HepG2 (cell line): Measurements from ENCODE around the gene MAMSTR. TPM values are rescaled to one million over a fixed set of nuclear protein-coding genes. Genes with fewer than 3 reads are reported as not detected.
A peak's percentile ranks its signal among the peaks of the same experiment; 100 is the strongest.

ENCODE experiments used
- ATAC-seq: fragments of 200-7000 bp; cut with Tn5 transposase; 3 replicates; pipeline ENCODE4 v1.9.1; 2020; ENCODE audit warnings: mild to moderate bottlenecking, moderate library complexity
- BruUV-seq: library from RNA; stranded (reverse); fragments of 400-500 nt; replicated peaks from 2 replicates; lab custom pipeline; 2021; lab: Mats Ljungman, UMichigan
- CTCF ChIA-PET: fragments of 300-600 bp; formaldehyde crosslinking; extraction: SDS; loops from one replicate; lab custom pipeline; 2021; ENCODE audit warnings: low total read pairs, inconsistent platforms, low intra/inter-chr PET ratio; lab: Yijun Ruan, JAX
- POLR2A ChIA-PET: fragments of 350-600 bp; sonication (Branson Sonifier 250); formaldehyde crosslinking; loops from one replicate; lab custom pipeline; 2020; ENCODE audit warnings: antibody characterized with exemption, inconsistent platforms; lab: Yijun Ruan, JAX
- DNase-seq: peaks from one replicate; pipeline ENCODE4 v3.0.0-alpha.2; 2015; ENCODE audit warnings: low spot score
- FAIRE-seq: peaks from 3 replicates; lab custom pipeline; 2011; peaks lifted over from hg19 to GRCh38; lab: Jason Lieb, UNC
- H2AFZ ChIP-seq: one replicate; pipeline ENCODE4 v1.6.1; 2011; ENCODE audit warnings: low read length, inconsistent platforms
- H3K27ac ChIP-seq: fragments of 300-600 bp; 3 replicates; pipeline ENCODE4 v1.8.0; 2011; ENCODE audit warnings: mixed run types, mild to moderate bottlenecking, mixed read lengths, low read length, inconsistent platforms; ENCODE audit not compliant: insufficient read depth; ENCODE audit errors: extremely low read length
- H3K27me3 ChIP-seq, 2 experiments: fragments of 200-600 bp in 1 of 2; 2 replicates in 1 of 2; 3 replicates in 1 of 2; pipeline versions ENCODE4 v1.6.0 to v1.8.0; 2011; ENCODE audit warnings: low read length in 2 of 2, mild to moderate bottlenecking in 2 of 2, moderate library complexity in 2 of 2, inconsistent platforms in 1 of 2; ENCODE audit not compliant: insufficient read depth in 2 of 2, control insufficient read depth in 1 of 2
- H3K36me3 ChIP-seq, 2 experiments: fragments of 200-600 bp in 1 of 2; replicated peaks in 1 of 2; 2 replicates in 1 of 2; 3 replicates in 1 of 2; pipeline versions ENCODE4 v1.5.1 to v1.8.0; 2011; ENCODE audit warnings: low read length in 2 of 2, inconsistent platforms in 1 of 2; ENCODE audit not compliant: insufficient read depth in 2 of 2, control insufficient read depth in 1 of 2
- H3K4me1 ChIP-seq: 2 replicates; pipeline ENCODE4 v1.5.1; 2012; ENCODE audit warnings: low read length, inconsistent platforms; ENCODE audit not compliant: insufficient read depth
- H3K4me2 ChIP-seq: 2 replicates; pipeline ENCODE4 v1.6.0; 2011; ENCODE audit warnings: low read depth, low read length, inconsistent platforms
- H3K4me3 ChIP-seq, 3 experiments: fragments of 200-600 bp in 1 of 3; sonication (generic), shearing (Covaris generic) in 1 of 3; replicated peaks in 1 of 3; 2 replicates each; pipeline ENCODE4 v1.5.1; 2011 to 2016; ENCODE audit warnings: low read length in 3 of 3, inconsistent platforms in 2 of 3, low read depth in 2 of 3, mild to moderate bottlenecking in 2 of 3, control low read depth in 1 of 3, mixed read lengths in 1 of 3; ENCODE audit not compliant: insufficient read depth in 1 of 3
- H3K79me2 ChIP-seq: one replicate; pipeline ENCODE4 v1.6.1; 2011; ENCODE audit warnings: low read length, inconsistent platforms; ENCODE audit not compliant: insufficient read depth
- H3K9ac ChIP-seq: 2 replicates; pipeline ENCODE4 v1.6.0; 2011; ENCODE audit warnings: mild to moderate bottlenecking, low read depth, low read length, inconsistent platforms; ENCODE audit not compliant: insufficient read depth
- H3K9me3 ChIP-seq: 2 replicates; pipeline ENCODE4 v1.5.1; 2012; ENCODE audit warnings: mild to moderate bottlenecking, low read length
- H4K20me1 ChIP-seq: 2 replicates; pipeline ENCODE4 v1.6.0; 2011; ENCODE audit warnings: inconsistent platforms, mild to moderate bottlenecking, low read length, moderate library complexity; ENCODE audit not compliant: insufficient read depth
- CERS6 ChIP-seq: sonication (generic); formaldehyde crosslinking; IDR thresholded peaks from 2 replicates; pipeline ENCODE4 v1.5.0; 2020; ENCODE audit warnings: missing genetic modification reagents
- MAZ ChIP-seq, 2 experiments: sonication (generic) in 1 of 2; formaldehyde crosslinking in 1 of 2; IDR thresholded peaks; 2 replicates each; pipeline versions ENCODE4 v1.5.0 to v1.6.1; 2012 to 2020; ENCODE audit warnings: low read depth in 2 of 2, mild to moderate bottlenecking in 2 of 2, borderline replicate concordance in 1 of 2, improper control_type of control experiment in 1 of 2, low read length in 1 of 2, missing genetic modification reagents in 1 of 2, moderate library complexity in 1 of 2
- NPAS2 ChIP-seq: sonication (generic); formaldehyde crosslinking; IDR thresholded peaks from 2 replicates; pipeline ENCODE4 v1.8.0; 2022; ENCODE audit warnings: mild to moderate bottlenecking, missing genetic modification reagents, borderline replicate concordance
- PLSCR1 ChIP-seq: sonication (generic); formaldehyde crosslinking; IDR thresholded peaks from 2 replicates; pipeline ENCODE4 v1.5.0; 2020; ENCODE audit warnings: missing genetic modification reagents, mild to moderate bottlenecking, borderline replicate concordance
- THAP11 ChIP-seq: IDR thresholded peaks from 2 replicates; pipeline ENCODE4 v1.6.1; 2016; ENCODE audit warnings: missing biosample characterization, missing genetic modification reagents
- WIZ ChIP-seq: sonication (generic); formaldehyde crosslinking; IDR thresholded peaks from 2 replicates; pipeline ENCODE4 v1.5.1; 2020; ENCODE audit warnings: mild to moderate bottlenecking, missing genetic modification reagents
- ZBTB8A ChIP-seq: sonication (generic); formaldehyde crosslinking; IDR thresholded peaks from 2 replicates; pipeline ENCODE4 v1.4.0; 2020; ENCODE audit warnings: mild to moderate bottlenecking, low read depth, missing genetic modification reagents, borderline replicate concordance
- ZFP36L1 ChIP-seq: sonication (generic); formaldehyde crosslinking; IDR thresholded peaks from 2 replicates; pipeline ENCODE4 v1.8.0; 2022; ENCODE audit warnings: mild to moderate bottlenecking, missing genetic modification reagents, moderate library complexity
- ZNF121 ChIP-seq: sonication (generic); formaldehyde crosslinking; IDR thresholded peaks from 2 replicates; pipeline ENCODE4 v1.5.0; 2020; ENCODE audit warnings: mild to moderate bottlenecking, missing genetic modification reagents
- ZNF280D ChIP-seq: sonication (generic); formaldehyde crosslinking; IDR thresholded peaks from 2 replicates; pipeline ENCODE4 v1.5.1; 2020; ENCODE audit warnings: mild to moderate bottlenecking, missing genetic modification reagents
- ZNF589 ChIP-seq: sonication (generic); formaldehyde crosslinking; conservative IDR thresholded peaks from 2 replicates; pipeline ENCODE4 v1.8.0; 2022; ENCODE audit warnings: mild to moderate bottlenecking, moderate library complexity, missing genetic modification reagents
- ZNF598 ChIP-seq: sonication (generic); formaldehyde crosslinking; IDR thresholded peaks from 2 replicates; pipeline ENCODE4 v1.5.1; 2020; ENCODE audit warnings: mild to moderate bottlenecking, missing genetic modification reagents, borderline replicate concordance
- ZNF678 ChIP-seq: sonication (generic); formaldehyde crosslinking; IDR thresholded peaks from 2 replicates; pipeline ENCODE4 v1.4.0; 2020; ENCODE audit warnings: mild to moderate bottlenecking, missing genetic modification reagents
- ZNF746 ChIP-seq: sonication (generic); formaldehyde crosslinking; IDR thresholded peaks from 2 replicates; pipeline ENCODE4 v1.8.0; 2022; ENCODE audit warnings: mild to moderate bottlenecking, missing genetic modification reagents
- ZNF775 ChIP-seq: sonication (generic); formaldehyde crosslinking; IDR thresholded peaks from 2 replicates; pipeline ENCODE4 v1.4.0; 2020; ENCODE audit warnings: missing genetic modification reagents, mild to moderate bottlenecking, moderate library complexity, borderline replicate concordance
- ZUFSP ChIP-seq: sonication (generic); formaldehyde crosslinking; IDR thresholded peaks from 2 replicates; pipeline ENCODE4 v1.9.0; 2021; ENCODE audit warnings: missing genetic modification reagents, mild to moderate bottlenecking, borderline replicate concordance
- WGBS: methylation state at CpG from one replicate; pipeline ENCODE4 v1.1.6; 2017; ENCODE audit warnings: low lambda C conversion rate; 5-methylcytosine and 5-hydroxymethylcytosine counted together
- in situ Hi-C: cut with HindIII; loops from 2 replicates; pipeline ENCODE4 v1.10.0; 2017; ENCODE audit warnings: low pct_unique_long_range_greater_than_20kb; ENCODE audit not compliant: extremely low pct_ligation_motif_present
- intact Hi-C: fragments of 100-400 bp; cut with micrococcal nuclease; formaldehyde crosslinking; loops from one replicate; pipeline ENCODE4 v1.10.0; 2022; ENCODE audit not compliant: unreplicated experiment
- polyA plus RNA-seq, 8 experiments: library from polyadenylated mRNA; depleted of rRNA in 3 of 8; stranded (reverse) in 7 of 8; unstranded in 1 of 8; fragments of >200 nt; fragmentation: Illumina TruSeq in 4 of 8; extraction: Trizol in 4 of 8; gene quantifications; 2 replicates each; pipeline versions ENCODE4 v1.2.1 to v1.2.3, GENCODE V29; 2011 to 2016; ENCODE audit warnings: low read depth in 4 of 8, missing spikeins in 1 of 8, mixed read lengths in 1 of 8; ENCODE audit not compliant: insufficient read depth in 1 of 8
- total RNA-seq, 5 experiments: library from RNA; depleted of rRNA; stranded (reverse); fragments of >200 nt; fragmentation: Illumina TruSeq; extraction: Trizol; gene quantifications; 2 replicates each; pipeline ENCODE4 v1.2.3, GENCODE V29; 2016; ENCODE audit warnings: low read depth in 1 of 5

Gene MAMSTR
- total and polyA plus RNA-seq, 2 of the 13 experiments (the other 11 are each of a cell fraction or from before 2014, with no cell fraction given): 2.2 to 2.4 TPM

GRCh38 chr19:48715681-48716171, 3.8 kb downstream of the MAMSTR start:
- H3K4me3 ChIP-seq: peak overlapping the region; percentile 60 to 88 (median 84)
- H4K20me1 ChIP-seq: no peaks in the 10 kb centered on the region
- H3K9ac ChIP-seq: peak overlapping the region; percentile 87
- in situ Hi-C loops (no loop called here), intact Hi-C loops (no loop called here)
- peaks cover 5% of the 10 kb centered on the region for H3K79me2 ChIP-seq
- FAIRE-seq (no peak), ATAC-seq (no peak), DNase-seq (no peak)
- no peaks in the 10 kb centered on the region; a peak in 1 of 5 replicates for H3K27me3 ChIP-seq
- H3K36me3 ChIP-seq: no peaks in the 10 kb centered on the region
- peak overlapping the region; percentile 91 for H3K27ac ChIP-seq
- peaks cover 4% of the 10 kb centered on the region; the same call in 1 of the 2 replicates for H3K9me3 ChIP-seq
- peak overlapping the region; percentile 99 for H3K4me2 ChIP-seq
- WGBS: 9% methylated on average over 19 of the region's 19 CpGs
- BruUV-seq: no TSS peak
- no peak overlapping the region for H2AFZ ChIP-seq
- ChIA-PET CTCF (no interaction called here), POLR2A (interaction anchor here (0.6 to 6.3 kb wide), 11 partner anchors 20 to 97 kb away, joined by 3 to 40 read pairs (median 3); partner anchors contain the start of genes FUT2, RPL18 and SPHK2)
- H3K4me1 ChIP-seq: peaks cover 60% of the 10 kb centered on the region
- TF ChIP-seq PLSCR1: no peak
- TF ChIP-seq MAZ (IDR thresholded peaks at IDR 0.05; ENCODE audit: borderline replicate concordance, low read depth, low read length): no peak
- no peak for TF ChIP-seq MAZ (CRISPR knock-in tag; IDR thresholded peaks at IDR 0.05; ENCODE audit: low read depth)
- TF ChIP-seq ZUFSP (CRISPR knock-in tag): no peak
- no peak for TF ChIP-seq ZNF589 (CRISPR knock-in tag)
- TF ChIP-seq ZNF775: no peak
- no peak for TF ChIP-seq ZBTB8A
- no peak for TF ChIP-seq NPAS2 (CRISPR knock-in tag)
- no peak for TF ChIP-seq ZNF121 (CRISPR knock-in tag)
- no peak for TF ChIP-seq CERS6 (CRISPR knock-in tag)
- no peak for TF ChIP-seq ZFP36L1 (CRISPR knock-in tag)
- TF ChIP-seq ZNF746 (CRISPR knock-in tag): no peak
- no peak for TF ChIP-seq ZNF598 (CRISPR knock-in tag)
- peak; percentile 14; the same call in 1 of the 2 replicates for TF ChIP-seq THAP11 (CRISPR knock-in tag)
- TF ChIP-seq ZNF280D (CRISPR knock-in tag): no peak
- no peak for TF ChIP-seq ZNF678 (CRISPR knock-in tag)
- TF ChIP-seq WIZ (CRISPR knock-in tag): peak; percentile 37; the same call in 1 of the 2 replicates
